Measurements from ENCODE around the gene MPL.

Gene MPL

DNA sequence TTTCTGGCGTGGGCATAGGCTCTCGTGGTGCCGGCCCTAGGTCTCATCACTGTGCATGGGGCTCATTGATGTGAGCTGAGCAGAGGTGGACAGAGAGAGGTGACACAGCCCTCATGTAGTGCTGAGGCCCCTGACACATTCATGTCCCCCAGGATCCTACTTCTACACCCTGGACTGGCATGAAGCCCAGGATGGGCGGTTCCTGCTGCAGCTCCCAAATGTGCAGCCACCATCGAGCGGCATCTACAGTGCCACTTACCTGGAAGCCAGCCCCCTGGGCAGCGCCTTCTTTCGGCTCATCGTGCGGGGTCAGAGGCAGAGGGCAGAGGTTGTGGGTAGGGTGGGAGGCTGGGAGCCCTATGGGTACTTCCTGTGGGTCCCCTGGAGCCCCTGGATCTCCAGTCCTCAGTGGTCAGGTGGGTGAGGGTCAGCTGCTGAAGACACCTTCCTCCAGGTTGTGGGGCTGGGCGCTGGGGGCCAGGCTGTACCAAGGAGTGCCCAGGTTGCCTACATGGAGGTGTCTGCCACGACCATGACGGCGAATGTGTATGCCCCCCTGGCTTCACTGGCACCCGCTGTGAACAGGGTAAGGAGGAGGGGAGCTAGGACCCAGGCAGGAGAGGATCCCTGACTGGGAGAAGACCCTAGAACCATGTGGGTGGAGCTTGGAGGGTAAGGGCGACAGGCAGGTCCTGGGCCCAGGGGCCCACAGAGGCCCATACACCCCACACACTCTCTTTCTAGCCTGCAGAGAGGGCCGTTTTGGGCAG, 30.7 kb upstream of the MPL start:
- DNase-seq (ENCODE audit: low spot score): no peak

DNA sequence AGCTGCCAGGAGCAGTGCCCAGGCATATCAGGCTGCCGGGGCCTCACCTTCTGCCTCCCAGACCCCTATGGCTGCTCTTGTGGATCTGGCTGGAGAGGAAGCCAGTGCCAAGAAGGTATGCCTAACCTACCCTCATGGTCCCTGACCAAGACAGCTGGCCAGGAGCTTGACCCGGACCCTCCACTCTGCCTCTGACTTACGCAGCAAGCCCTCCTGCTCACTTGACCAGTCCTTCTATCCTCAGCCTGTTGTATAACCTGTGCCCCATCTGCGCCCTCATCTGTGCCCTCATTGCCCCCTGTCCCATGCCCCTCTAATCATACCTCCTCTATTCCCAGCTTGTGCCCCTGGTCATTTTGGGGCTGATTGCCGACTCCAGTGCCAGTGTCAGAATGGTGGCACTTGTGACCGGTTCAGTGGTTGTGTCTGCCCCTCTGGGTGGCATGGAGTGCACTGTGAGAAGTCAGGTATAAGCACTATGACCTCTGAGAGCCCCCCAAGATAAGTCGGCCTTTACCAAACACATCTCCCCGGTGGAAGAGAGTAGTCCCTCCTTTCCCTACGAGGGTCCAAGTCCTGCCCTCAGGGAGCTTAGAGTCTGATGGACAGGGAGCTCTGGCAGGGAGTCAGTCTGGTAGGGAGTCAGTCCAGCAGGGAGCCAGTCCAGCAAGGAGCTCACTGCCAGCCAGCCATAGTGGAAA, 30.0 kb upstream of the MPL start:
- DNase-seq (ENCODE audit: low spot score): no peak

DNA sequence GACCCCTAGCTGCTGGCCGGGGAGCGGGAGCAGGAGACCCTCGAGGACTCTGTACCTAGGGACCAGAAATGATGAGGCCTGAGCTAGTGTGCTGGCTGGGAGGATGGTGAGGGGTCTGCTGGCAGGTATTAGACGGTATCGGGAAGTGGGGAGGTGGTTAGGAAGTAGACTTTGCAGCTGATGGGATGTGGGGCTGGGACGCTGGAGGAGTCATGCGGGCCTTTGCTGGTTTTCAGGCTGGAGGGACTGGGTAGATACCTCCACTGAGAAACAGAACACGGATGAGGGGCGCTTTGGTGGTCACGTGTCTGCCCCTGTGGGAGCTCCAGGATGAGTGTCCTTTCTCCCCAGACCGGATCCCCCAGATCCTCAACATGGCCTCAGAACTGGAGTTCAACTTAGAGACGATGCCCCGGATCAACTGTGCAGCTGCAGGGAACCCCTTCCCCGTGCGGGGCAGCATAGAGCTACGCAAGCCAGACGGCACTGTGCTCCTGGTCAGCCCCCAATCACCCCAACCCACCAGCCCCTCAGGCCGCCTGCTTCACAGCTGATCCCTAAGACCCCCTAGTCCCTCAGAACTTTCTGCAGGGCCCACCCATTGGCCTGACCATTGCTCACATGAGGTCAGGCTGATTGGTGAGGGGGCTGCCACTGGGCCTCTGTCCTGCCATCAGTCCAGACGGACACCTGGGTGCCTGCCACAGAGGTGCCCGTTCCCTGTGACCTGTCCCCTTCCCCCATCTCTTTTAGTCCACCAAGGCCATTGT, 28.8 kb upstream of the MPL start:
- DNase-seq (ENCODE audit: low spot score): no peak

DNA sequence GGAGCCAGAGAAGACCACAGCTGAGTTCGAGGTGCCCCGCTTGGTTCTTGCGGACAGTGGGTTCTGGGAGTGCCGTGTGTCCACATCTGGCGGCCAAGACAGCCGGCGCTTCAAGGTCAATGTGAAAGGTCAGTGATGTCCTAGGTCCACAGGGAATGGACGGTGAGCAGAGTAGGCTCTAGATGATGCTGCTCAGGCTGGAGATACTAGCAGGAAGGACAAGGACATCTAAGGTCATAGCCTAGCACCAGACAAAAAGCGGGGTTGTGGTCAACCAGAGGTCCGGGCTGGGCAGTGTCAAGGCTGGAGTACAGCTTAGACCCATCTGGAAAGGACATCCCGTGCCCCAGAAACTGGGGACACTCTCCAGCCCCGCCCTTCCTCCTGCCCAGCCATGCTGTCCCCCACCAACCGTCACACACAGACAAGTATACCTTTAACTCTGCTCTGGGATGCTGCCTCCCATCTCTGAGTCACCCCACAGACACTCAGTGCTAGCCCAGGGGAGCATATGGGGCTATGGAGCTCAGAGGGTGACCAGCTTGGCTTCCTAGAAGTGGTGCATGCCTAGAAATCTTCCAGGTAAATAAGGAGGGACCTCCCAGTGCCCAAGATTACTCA, 28.1 kb upstream of the MPL start:
- DNase-seq (ENCODE audit: low spot score): no peak

DNA sequence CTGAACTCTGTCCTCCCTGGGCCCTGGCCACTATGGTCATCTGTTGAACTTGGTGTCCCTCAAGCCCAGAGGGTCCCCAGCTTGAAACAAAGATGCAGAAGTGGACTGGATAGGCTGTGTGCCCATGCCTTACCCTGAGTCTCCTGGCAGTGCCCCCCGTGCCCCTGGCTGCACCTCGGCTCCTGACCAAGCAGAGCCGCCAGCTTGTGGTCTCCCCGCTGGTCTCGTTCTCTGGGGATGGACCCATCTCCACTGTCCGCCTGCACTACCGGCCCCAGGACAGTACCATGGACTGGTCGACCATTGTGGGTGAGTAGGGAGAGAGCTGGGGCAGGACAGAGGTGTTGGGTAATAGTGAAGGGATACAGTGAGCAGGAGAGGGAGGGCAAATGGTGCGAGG, 26.1 kb upstream of the MPL start:
- no peak for DNase-seq (ENCODE audit: low spot score)

DNA sequence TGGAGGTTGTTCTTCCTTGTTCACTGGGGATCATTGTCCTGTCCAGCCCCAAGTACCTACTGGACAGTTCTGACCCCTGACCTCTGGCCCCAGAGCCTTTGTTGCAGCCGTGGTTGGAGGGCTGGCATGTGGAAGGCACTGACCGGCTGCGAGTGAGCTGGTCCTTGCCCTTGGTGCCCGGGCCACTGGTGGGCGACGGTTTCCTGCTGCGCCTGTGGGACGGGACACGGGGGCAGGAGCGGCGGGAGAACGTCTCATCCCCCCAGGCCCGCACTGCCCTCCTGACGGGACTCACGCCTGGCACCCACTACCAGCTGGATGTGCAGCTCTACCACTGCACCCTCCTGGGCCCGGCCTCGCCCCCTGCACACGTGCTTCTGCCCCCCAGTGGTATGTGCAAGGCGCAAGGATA, 25.4 kb upstream of the MPL start:
- DNase-seq (ENCODE audit: low spot score): no peak

DNA sequence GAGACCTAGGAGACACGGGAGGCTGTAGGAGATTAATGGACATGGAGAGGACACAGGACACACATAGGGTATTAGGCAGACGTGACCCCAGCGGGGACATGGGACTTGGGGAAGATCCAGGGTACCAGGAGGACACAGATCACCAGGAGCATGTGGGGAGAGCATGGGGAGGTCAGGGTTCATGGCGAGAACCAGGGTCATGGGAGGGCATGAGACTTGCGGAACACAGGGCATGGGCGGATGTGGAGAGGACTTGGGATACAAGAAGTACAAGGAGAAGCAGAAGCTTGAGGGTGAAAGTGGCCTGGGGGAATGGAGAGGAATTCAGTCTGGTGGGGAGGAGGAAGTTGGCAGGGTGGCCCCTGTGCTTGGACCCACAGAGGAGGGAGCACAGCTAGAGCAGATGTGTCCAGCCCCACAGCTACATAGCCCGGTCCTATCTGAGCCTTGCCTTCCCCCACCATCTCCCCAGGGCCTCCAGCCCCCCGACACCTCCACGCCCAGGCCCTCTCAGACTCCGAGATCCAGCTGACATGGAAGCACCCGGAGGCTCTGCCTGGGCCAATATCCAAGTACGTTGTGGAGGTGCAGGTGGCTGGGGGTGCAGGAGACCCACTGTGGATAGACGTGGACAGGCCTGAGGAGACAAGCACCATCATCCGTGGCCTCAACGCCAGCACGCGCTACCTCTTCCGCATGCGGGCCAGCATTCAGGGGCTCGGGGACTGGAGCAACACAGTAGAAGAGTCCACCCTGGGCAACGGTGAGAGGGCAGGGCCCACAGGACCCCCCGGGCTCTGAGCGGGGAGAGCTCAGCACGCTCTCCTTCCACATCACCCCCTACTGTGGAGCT, 24.7 kb upstream of the MPL start:
- no peak for DNase-seq (ENCODE audit: low spot score)

DNA sequence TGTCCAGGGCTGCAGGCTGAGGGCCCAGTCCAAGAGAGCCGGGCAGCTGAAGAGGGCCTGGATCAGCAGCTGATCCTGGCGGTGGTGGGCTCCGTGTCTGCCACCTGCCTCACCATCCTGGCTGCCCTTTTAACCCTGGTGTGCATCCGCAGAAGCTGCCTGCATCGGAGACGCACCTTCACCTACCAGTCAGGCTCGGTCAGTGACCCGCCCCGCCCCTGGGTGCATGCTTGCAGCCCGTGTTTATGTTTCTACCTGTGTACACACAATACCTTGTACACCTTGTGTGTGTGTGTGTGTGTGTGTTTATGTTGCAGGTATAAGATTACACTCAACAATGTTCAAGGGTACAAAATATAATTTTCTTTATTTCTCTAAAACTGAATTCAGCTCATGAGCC, 23.8 kb upstream of the MPL start:
- no peak for DNase-seq (ENCODE audit: low spot score)

DNA sequence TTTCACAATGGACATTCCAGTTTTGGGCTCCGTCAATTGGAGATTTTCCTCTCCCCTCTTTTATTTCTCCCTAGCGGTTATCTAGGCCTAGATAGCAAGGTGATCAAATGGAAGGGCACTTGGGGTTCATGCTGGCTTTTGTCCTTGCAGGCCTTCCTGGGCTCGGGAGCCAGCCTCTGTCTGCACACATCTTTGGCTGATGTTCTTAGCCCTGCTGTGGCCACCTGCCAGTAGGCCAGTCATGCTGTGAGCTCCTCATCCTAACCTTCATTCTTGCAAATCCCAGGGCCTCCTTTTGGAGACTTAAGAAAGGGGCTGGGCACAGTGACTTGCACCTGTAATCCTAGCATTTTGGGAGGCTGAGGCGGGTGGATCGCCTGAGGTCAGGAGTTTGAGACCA, 23.4 kb upstream of the MPL start:
- DNase-seq (ENCODE audit: low spot score): no peak

DNA sequence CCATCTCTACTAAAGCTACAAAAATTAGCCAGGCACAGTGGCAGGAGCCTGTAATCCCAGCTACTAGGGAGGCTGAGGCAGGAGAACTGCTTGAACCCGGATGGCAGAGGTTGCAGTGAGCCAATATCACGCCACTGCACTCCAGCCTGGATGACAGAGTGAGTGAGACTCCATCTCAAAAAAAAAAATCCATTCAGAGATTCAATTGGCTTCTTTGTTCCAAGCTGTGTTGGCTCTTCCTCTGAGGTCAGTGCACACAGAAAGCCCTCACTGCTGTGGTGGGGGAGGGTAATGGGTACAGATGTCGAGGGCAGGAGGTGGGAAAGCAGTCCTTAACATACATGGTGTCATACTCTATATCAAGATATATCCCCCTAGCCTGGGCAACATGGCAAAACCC, 22.1 kb upstream of the MPL start:
- DNase-seq (ENCODE audit: low spot score): no peak

DNA sequence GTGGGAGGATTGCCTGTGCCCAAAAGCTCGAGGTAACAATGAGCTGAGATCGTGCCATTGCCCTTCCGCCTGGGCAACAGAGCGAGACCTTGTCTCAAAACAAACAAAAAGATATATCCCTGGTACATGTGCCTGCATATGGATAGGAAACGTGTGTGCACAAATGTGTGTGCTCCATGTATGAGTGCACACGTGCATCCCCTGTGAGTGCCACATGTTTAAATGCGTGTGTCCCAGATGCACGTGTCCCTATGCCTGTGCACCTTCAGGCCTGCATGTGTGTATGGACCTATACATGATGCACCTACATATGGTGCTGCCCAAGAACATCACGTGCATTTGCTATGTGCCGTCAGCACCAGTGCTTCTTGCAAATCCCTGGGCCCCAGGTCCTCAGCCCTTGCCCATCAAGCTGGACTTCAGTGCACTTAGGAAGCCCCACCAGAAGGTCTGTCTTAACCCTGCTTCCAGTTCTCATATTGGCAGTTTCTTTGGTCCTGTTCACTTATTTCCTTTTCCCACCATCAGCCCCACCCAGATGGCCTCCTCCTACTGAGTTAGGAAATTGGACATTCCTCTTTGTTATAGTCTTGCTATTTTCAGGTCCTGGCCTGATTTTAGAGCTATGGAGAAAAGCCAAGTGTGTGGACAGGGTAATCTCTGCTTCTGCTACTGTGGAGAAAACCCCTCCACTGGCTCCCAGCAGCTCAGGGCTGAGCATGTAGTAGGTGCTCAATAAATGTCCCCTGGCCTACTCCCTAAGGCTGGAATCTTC, 21.5 kb upstream of the MPL start:
- no peak for DNase-seq (ENCODE audit: low spot score)

DNA sequence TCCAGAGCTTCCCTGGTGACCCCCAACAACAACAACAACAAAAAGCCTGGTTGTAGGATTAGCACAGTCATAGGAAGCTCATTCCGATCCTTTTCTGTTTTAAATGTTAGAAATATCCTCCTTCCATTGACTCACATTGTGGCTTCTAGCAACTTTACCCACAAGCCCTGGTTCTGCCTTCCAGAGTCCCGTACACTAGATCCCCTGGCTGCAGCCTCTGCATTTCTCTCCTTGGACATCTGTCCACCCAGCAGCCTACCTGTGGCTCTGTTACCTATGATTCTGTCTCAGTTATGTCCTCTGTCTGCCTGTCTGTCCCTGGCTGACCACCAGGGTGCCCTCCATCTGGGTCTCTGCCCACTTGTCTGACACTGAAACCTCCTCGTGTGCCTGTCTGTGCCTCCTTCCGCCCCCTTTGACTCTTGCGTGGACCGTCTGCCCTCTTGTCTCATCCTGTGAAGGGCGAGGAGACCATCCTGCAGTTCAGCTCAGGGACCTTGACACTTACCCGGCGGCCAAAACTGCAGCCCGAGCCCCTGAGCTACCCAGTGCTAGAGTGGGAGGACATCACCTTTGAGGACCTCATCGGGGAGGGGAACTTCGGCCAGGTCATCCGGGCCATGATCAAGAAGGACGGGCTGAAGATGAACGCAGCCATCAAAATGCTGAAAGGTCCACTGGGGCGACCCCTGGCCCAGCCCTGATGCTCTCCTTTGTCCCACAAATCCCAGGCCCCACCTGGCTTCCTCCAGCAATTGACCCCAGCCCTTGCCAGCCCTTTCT, 20.7 kb upstream of the MPL start:
- no peak for DNase-seq (ENCODE audit: low spot score)

DNA sequence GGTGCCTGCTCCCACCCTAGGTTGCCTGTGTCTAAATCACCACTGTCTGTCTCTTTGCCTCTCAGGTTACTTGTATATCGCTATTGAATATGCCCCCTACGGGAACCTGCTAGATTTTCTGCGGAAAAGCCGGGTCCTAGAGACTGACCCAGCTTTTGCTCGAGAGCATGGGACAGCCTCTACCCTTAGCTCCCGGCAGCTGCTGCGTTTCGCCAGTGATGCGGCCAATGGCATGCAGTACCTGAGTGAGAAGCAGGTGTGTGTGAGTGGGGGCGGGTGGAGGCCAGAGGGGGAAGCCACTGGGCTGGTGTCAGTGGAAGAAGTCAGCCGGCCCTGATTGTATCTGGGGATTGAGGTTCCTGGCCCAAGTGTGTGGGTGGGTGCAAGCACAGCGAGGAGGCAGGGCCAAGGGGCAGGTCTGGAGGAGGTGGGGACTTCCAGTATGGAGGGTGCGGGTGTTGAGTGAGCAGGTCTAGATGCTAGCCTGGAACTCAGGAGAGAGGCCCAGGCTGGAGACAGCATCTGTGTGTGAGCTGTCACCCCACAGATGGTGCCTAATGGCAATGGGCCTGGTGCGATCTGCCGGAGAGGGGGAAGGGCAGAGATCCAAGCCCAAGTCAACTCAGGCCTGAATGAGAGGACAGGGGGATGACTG, 19.7 kb upstream of the MPL start:
- DNase-seq (ENCODE audit: low spot score): no peak

DNA sequence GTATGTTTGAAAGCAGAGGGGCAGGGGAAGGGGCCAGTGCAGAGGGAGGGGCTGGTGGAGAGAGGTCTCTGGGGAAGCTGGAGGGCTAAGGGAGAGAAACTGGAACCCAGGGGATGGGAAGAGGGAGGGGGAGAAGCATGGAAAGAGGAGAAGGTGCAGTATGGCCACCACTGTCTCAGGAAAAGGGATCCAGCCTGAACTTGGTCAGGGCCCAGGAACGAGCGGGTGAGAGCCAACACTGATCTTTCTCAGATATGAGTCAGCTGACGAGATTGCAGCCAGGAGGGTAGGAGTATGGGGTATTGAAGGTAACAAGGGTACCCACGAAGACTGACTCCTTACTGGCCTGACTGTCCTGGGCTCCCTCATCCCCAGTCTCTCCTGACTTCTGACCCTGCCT, 18.8 kb upstream of the MPL start:
- DNase-seq (ENCODE audit: low spot score): no peak

DNA sequence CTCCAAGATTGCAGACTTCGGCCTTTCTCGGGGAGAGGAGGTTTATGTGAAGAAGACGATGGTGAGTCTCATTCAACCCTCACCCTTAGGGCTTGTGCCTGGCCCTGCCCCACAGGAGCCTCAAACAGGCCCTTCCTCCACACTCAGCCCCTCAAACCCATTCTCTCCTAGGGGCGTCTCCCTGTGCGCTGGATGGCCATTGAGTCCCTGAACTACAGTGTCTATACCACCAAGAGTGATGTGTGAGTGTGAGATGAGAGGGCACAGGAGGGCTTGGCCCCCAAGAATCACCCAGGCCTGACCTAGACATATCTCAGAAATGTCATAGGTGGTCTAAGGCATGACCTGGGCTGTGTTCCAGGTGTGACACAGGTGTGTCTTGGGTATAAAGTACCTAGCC, 18.3 kb upstream of the MPL start:
- DNase-seq (ENCODE audit: low spot score): no peak

DNA sequence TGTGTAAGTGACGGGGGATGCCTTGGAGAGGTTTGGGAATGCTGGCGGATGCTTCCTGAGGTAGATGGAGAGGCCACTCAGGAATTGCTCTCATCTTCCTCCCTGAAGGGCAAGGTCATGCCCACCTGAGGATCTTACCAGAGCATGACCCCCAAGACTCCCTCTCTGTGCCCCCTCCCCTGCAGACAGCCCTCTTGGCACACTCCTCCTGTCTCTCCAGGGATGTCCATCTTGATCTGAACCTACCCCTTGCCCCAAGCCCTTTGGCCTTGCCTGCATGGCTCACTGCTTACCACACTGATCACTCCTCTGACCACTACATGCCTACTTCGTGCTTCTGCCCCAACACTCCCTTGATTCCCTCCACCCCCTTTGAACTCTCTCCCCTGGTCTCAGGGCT, 17.9 kb upstream of the MPL start:
- no peak for DNase-seq (ENCODE audit: low spot score)

DNA sequence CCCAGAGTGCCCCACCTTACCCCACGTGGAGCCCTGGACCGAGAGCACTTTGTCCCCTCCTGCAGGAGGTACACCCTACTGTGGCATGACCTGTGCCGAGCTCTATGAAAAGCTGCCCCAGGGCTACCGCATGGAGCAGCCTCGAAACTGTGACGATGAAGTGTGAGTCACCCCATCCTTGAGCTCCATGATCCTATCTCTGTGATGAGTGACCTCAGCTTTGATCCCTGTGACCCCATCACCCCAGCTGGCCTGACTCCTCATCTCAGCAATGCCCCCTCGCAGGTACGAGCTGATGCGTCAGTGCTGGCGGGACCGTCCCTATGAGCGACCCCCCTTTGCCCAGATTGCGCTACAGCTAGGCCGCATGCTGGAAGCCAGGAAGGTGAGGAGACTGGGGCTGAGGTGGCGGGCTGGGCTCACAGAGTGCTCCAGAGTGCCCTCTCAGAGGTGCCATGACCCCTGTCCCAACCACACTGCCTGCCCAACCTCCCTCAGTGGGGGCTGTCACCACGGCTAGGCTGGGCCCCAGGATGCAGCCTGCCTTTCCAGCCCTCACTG, 16.2 kb upstream of the MPL start:
- no peak for DNase-seq (ENCODE audit: low spot score)

DNA sequence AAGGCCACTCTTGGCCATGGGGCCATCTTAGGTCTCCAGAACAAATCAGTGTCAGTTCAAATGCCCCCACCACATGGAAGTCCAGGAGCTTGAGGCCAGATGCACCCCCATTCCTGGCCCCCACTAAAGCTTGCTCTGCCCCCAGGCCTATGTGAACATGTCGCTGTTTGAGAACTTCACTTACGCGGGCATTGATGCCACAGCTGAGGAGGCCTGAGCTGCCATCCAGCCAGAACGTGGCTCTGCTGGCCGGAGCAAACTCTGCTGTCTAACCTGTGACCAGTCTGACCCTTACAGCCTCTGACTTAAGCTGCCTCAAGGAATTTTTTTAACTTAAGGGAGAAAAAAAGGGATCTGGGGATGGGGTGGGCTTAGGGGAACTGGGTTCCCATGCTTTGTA, 15.1 kb upstream of the MPL start:
- DNase-seq (ENCODE audit: low spot score): no peak

DNA sequence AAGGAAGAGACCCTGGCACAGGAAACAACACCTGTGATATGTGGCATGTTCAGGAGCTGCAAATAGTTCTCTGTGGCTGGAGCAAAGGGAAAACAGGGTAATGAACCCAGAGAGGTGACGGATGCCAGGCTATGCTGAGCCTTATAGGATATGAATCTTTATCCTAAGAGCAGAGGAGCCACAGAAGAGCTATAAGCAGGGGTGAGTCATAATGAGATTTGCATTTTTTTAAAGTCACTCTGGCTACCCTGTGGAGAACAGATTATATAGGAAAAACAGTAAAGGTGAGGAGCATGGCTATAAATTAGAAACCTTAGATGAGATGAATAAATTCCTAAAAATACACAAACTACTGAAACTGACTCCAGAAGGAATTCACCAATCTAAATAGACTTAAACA, 12.8 kb upstream of the MPL start:
- DNase-seq (ENCODE audit: low spot score): no peak

Data from CD4-positive, alpha-beta T cell treated with Interleukin-15 for 4 hours (primary cell).